ENCODE data around the gene MBD3L4. TPM values are rescaled to one million over a fixed set of nuclear protein-coding genes. Genes with fewer than 3 reads are reported as not detected.

The MBD3L4 gene
- total RNA-seq, 1 experiment from 2014 or later = not detected

DNA sequence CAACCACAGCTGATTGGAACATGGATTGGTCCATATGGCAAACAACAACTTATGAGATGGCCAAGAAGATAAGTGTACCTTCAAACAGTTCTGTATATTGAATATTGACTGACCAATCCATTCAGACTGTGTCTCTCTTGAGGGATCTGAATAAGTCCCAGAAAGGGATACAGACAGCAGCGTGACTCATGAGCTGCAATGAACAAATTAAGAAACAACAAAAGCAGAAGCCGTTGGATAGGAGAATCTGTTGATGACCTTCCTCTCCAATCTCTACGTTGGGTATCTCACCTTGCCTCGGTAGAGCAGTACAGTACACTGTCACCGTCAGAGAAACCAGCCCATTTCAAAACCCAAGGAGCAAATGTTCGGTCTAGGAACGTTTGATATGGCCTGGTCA is 40.0 kb downstream of the MBD3L4 start:
- Mint-ChIP-seq H3K27me3 (ENCODE audit: unreplicated experiment) (peaks cover 38% of the 10 kb centered on the region), H3K4me3 (ENCODE audit: low read depth, unreplicated experiment) (no peak overlapping the region), H3K36me3 (ENCODE audit: insufficient read depth, unreplicated experiment) (no peaks in the 10 kb centered on the region), H3K9me3 (ENCODE audit: low read depth, unreplicated experiment) (peaks cover 5% of the 10 kb centered on the region), H3K27ac (ENCODE audit: unreplicated experiment) (no peak overlapping the region), H3K4me1 (ENCODE audit: low read depth, unreplicated experiment) (no peaks in the 10 kb centered on the region)
- DNase-seq = no peak
- TF ChIP-seq, protein P1, sequence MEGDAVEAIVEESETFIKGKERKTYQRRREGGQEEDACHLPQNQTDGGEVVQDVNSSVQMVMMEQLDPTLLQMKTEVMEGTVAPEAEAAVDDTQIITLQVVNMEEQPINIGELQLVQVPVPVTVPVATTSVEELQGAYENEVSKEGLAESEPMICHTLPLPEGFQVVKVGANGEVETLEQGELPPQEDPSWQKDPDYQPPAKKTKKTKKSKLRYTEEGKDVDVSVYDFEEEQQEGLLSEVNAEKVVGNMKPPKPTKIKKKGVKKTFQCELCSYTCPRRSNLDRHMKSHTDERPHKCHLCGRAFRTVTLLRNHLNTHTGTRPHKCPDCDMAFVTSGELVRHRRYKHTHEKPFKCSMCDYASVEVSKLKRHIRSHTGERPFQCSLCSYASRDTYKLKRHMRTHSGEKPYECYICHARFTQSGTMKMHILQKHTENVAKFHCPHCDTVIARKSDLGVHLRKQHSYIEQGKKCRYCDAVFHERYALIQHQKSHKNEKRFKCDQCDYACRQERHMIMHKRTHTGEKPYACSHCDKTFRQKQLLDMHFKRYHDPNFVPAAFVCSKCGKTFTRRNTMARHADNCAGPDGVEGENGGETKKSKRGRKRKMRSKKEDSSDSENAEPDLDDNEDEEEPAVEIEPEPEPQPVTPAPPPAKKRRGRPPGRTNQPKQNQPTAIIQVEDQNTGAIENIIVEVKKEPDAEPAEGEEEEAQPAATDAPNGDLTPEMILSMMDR (IDR thresholded peaks at IDR 0.05; ENCODE audit: unreplicated experiment) = no peak
- CTCF ChIA-PET = no interaction called here
- intact Hi-C loops (cut with micrococcal nuclease; ENCODE audit: unreplicated experiment) = no loop called here
- no TSS peak for BruUV-seq (replicated peaks)

DNA sequence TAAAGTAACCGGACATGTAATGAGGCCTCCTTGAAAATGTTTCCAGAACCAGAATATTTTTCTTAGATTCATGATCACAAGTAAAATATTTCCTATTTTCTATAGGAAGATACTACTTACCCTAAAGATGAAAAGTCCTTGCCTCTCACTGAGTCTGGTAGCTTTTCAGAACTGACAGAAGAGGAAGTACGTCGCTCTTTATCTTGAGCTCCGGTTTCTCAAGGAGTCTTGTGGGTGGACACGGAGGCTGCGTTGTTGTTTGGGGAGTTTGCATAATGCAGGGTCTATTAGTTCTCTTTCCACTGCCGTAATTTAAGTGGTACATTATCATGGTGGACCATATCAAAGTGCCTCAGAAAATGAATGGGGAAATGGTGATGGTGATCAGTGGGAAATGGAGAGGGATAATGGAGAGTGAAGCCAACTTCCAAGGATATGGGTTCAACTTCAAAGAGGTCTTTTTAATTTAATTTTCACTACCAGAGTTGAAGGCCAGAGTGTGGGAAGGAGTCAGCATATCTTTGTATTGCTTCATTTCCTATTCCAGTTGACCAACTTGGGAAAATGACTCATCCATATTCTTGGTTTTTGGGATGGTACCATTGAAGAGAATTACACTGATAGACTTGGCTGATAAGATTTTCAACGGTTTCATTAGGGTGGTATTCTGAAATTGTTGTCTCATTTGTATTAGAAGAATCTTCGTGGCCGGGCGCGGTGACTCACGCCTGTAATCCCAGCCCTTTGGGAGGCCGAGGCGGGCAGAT is 42.1 kb downstream of the MBD3L4 start:
- no peak for DNase-seq
- Mint-ChIP-seq H3K9me3 (ENCODE audit: low read depth, unreplicated experiment) (peaks cover 8% of the 10 kb centered on the region), H3K4me3 (ENCODE audit: low read depth, unreplicated experiment) (no peak overlapping the region), H3K27me3 (ENCODE audit: unreplicated experiment) (peaks cover 38% of the 10 kb centered on the region), H3K4me1 (ENCODE audit: low read depth, unreplicated experiment) (no peaks in the 10 kb centered on the region), H3K27ac (ENCODE audit: unreplicated experiment) (no peak overlapping the region), H3K36me3 (ENCODE audit: insufficient read depth, unreplicated experiment) (no peaks in the 10 kb centered on the region)
- CTCF ChIA-PET = no interaction called here
- BruUV-seq (replicated peaks) = no TSS peak
- intact Hi-C loops (cut with micrococcal nuclease; ENCODE audit: unreplicated experiment) = no loop called here
- TF ChIP-seq, protein P1 (IDR thresholded peaks at IDR 0.05; ENCODE audit: unreplicated experiment) = no peak

- peaks cover 8% of the 10 kb centered on the region for H3K9me3 Mint-ChIP-seq (ENCODE audit: low read depth, unreplicated experiment)
- CTCF ChIA-PET = no interaction called here
- H3K36me3 Mint-ChIP-seq (ENCODE audit: insufficient read depth, unreplicated experiment) = no peaks in the 10 kb centered on the region
- intact Hi-C loops (cut with micrococcal nuclease; ENCODE audit: unreplicated experiment) = no loop called here
- no peak for DNase-seq
- TF ChIP-seq, protein P1 (IDR thresholded peaks at IDR 0.05; ENCODE audit: unreplicated experiment) = no peak
- H3K27ac Mint-ChIP-seq (ENCODE audit: unreplicated experiment) = no peak overlapping the region
- H3K27me3 Mint-ChIP-seq (ENCODE audit: unreplicated experiment) = peaks cover 38% of the 10 kb centered on the region
- H3K4me3 Mint-ChIP-seq (ENCODE audit: low read depth, unreplicated experiment) = no peak overlapping the region
- no TSS peak for BruUV-seq (replicated peaks)
- no peaks in the 10 kb centered on the region for H3K4me1 Mint-ChIP-seq (ENCODE audit: low read depth, unreplicated experiment)
These were observed 43.2 kb downstream of the MBD3L4 start for GRCh38 chr19:6996810-6997209.

DNA sequence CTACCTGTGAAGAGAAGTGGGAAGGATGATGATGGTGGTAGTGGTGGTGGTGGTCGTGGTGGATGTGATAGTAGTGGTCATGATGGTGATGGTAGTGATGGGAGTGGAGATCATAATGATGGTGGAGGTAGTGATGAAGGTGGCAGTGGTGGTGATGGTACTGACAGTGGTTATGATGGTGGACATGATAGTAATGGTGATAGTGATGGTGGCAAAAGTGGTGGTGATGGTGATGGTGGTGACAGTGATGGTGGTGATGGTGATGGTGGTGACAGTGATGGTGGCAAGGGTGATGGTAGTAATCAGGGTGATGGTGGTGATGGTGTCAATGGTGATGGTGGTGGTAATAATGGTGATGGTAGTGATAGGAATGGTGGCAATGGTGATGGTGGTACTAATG is 44.9 kb downstream of the MBD3L4 start:
- peaks cover 8% of the 10 kb centered on the region for H3K9me3 Mint-ChIP-seq (ENCODE audit: low read depth, unreplicated experiment)
- CTCF ChIA-PET = no interaction called here

More for the DNA sequence above, 44.9 kb downstream of the MBD3L4 start:
- BruUV-seq (replicated peaks) = no TSS peak
- Mint-ChIP-seq H3K27me3 (ENCODE audit: unreplicated experiment) (peaks cover 31% of the 10 kb centered on the region), H3K4me3 (ENCODE audit: low read depth, unreplicated experiment) (no peak overlapping the region), H3K36me3 (ENCODE audit: insufficient read depth, unreplicated experiment) (no peaks in the 10 kb centered on the region), H3K27ac (ENCODE audit: unreplicated experiment) (no peak overlapping the region), H3K4me1 (ENCODE audit: low read depth, unreplicated experiment) (no peaks in the 10 kb centered on the region)
- DNase-seq = no peak
- intact Hi-C loops (cut with micrococcal nuclease; ENCODE audit: unreplicated experiment) = no loop called here
- TF ChIP-seq, protein P1 (IDR thresholded peaks at IDR 0.05; ENCODE audit: unreplicated experiment) = no peak

All from Calu3 (cell line).